Activated CD4-positive, alpha-beta T cell treated with anti-CD3 and anti-CD28 coated beads, Interleukin-2, amount 10 ng/mL, durations not matched to agents 24 days and 14 days (primary cell): ENCODE measurements around the gene PNMA1. TPM values are rescaled to one million over a fixed set of nuclear protein-coding genes. Genes with fewer than 3 reads are reported as not detected.

ENCODE experiments used
- DNase-seq: peaks from one replicate; pipeline ENCODE4 v3.0.0; 2022
- H3K27ac Mint-ChIP-seq: one replicate; pipeline ENCODE4 v1.8.0; 2022; ENCODE audit warnings: mild to moderate bottlenecking, mixed read lengths
- H3K27me3 Mint-ChIP-seq: one replicate; pipeline ENCODE4 v1.8.0; 2022; ENCODE audit warnings: mixed read lengths
- H3K36me3 Mint-ChIP-seq: one replicate; pipeline ENCODE4 v1.8.0; 2022; ENCODE audit warnings: low read depth, mild to moderate bottlenecking, mixed read lengths
- H3K4me1 Mint-ChIP-seq: one replicate; pipeline ENCODE4 v1.8.0; 2021; ENCODE audit warnings: mixed read lengths
- H3K4me3 Mint-ChIP-seq: one replicate; pipeline ENCODE4 v1.8.0; 2022; ENCODE audit warnings: mild to moderate bottlenecking, moderate library complexity, mixed read lengths
- H3K9me3 Mint-ChIP-seq: one replicate; pipeline ENCODE4 v1.8.0; 2021; ENCODE audit warnings: mixed read lengths
- intact Hi-C: fragments of 100-400 bp; cut with micrococcal nuclease; formaldehyde crosslinking; loops from one replicate; pipeline ENCODE4 v1.15.1; 2023
- total RNA-seq: library from RNA; stranded (reverse); gene quantifications from 2 replicates; pipeline ENCODE4 v1.2.3, GENCODE V29; 2022

The PNMA1 gene
- total RNA-seq, 1 donor from 2014 or later, result 30.4 TPM

DNA sequence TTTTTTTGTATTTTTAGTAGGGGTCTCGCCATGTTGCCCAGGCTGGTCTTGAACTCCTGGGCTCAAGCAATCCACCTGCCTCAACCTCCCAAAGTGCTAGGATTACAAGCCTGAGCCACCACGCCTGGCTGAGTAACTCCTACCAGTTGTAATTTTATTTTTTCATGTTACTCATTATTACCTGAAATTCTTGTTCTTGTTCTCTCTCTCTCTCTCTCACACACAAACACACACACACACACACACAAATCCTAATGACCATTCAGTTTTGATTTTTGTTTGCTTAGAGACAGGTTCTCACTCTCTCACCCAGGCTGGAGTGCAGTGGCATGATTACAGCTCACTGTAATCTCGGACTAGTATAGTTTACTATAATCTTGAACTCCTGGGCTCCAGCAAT is 39.2 kb downstream of the PNMA1 start:
- H3K4me3 Mint-ChIP-seq, result no peak overlapping the region
- intact Hi-C loops, result no loop called here
- H3K27ac Mint-ChIP-seq, result no peak overlapping the region
- no peaks in the 10 kb centered on the region for H3K36me3 Mint-ChIP-seq
- no peaks in the 10 kb centered on the region for H3K27me3 Mint-ChIP-seq
- H3K9me3 Mint-ChIP-seq, result no peaks in the 10 kb centered on the region
- no peaks in the 10 kb centered on the region for H3K4me1 Mint-ChIP-seq
- no peak for DNase-seq

DNA sequence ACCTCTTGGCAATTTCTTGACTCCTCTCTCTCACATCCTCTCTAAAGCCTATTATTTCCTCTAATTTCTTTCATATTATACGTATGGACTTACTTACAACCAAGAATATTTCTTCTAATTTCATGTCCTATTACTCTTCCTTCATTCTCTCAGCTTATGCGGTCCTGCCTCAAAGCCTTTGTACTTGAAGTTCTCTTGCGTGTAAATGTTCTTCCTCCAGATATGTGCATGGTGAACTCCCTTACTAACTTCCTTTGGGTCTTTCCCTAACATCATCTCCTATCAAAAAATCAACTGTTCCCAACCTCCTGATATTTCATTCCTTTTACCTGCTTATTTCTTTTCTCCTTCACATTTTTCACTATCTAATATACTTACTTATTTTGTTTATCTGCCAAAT is 46.3 kb downstream of the PNMA1 start:
- no peaks in the 10 kb centered on the region for H3K4me1 Mint-ChIP-seq
- no peak overlapping the region for H3K4me3 Mint-ChIP-seq
- DNase-seq, result no peak
- H3K27ac Mint-ChIP-seq, result no peak overlapping the region
- H3K27me3 Mint-ChIP-seq, result no peaks in the 10 kb centered on the region
- intact Hi-C loops, result no loop called here
- H3K36me3 Mint-ChIP-seq, result no peaks in the 10 kb centered on the region
- no peaks in the 10 kb centered on the region for H3K9me3 Mint-ChIP-seq

DNA sequence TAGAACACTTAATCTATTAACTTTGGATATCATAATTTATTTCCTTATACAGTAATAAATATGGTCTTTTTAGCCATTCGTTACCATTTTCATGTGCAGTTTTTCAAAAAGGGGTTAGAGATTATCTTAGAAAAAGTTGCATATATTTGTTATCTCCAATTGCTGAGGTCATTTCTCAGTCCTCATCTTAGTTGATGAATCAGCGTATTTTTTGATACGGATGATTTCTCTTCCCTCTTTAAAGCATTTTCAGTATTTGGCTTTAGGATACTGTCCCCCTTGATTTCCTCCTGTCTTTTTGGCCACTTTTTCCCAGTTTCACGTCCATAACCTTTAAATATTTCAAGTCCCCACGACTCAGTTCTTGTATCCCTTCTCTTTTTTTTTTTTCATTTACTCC is 47.6 kb downstream of the PNMA1 start:
- Mint-ChIP-seq H3K27me3 (no peaks in the 10 kb centered on the region), H3K27ac (no peak overlapping the region)
- intact Hi-C loops, result no loop called here

GRCh38 chr14:73665130-73665529 is 49.1 kb downstream of the PNMA1 start:
- Mint-ChIP-seq H3K9me3 (no peaks in the 10 kb centered on the region), H3K27ac (no peak overlapping the region), H3K4me3 (no peak overlapping the region), H3K27me3 (no peaks in the 10 kb centered on the region), H3K4me1 (no peaks in the 10 kb centered on the region), H3K36me3 (no peaks in the 10 kb centered on the region)
- DNase-seq, result no peak
- intact Hi-C loops, result no loop called here

More for the DNA sequence above, 47.6 kb downstream of the PNMA1 start:
- no peaks in the 10 kb centered on the region for H3K4me1 Mint-ChIP-seq
- H3K36me3 Mint-ChIP-seq, result no peaks in the 10 kb centered on the region
- no peak overlapping the region for H3K4me3 Mint-ChIP-seq
- DNase-seq, result no peak
- H3K9me3 Mint-ChIP-seq, result no peaks in the 10 kb centered on the region

DNA sequence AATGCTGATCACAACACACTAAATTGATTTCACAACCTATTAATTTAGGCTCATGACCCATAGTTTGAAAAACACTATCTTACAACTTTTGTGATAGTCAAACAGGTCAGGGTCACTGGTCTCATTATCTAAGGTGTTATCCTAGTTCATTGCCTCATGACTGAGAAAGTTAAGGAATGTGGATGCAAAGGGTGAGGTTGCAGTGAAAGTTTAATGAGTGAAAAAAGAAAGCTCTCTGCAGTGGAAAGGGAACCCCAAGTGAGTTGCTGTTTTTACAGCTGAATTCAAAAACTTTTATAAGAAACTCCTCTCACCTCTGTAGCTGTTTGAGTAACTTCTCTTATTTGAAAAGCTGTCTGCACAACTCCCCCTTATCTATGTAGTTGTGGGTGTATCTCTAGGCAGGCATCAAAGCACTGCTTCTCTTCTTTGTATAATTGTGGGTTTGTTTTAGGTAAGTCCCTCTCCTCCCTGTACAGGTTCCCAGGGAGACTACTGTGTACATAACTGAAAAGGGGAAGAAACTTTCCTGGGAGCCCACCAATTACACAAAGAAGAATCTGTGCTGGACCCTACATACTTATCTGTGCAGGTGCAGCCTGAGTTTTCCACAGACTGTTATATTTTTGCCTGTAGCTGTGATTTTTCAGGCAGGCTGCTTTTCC is 50.5 kb downstream of the PNMA1 start:
- Mint-ChIP-seq H3K4me1 (no peaks in the 10 kb centered on the region), H3K4me3 (no peak overlapping the region), H3K27ac (no peak overlapping the region), H3K36me3 (no peaks in the 10 kb centered on the region), H3K27me3 (no peaks in the 10 kb centered on the region), H3K9me3 (no peaks in the 10 kb centered on the region)
- intact Hi-C loops, result no loop called here
- DNase-seq, result no peak

- Mint-ChIP-seq H3K27ac (no peak overlapping the region), H3K27me3 (no peaks in the 10 kb centered on the region), H3K36me3 (no peaks in the 10 kb centered on the region), H3K9me3 (no peaks in the 10 kb centered on the region), H3K4me1 (no peaks in the 10 kb centered on the region), H3K4me3 (no peak overlapping the region)
- DNase-seq, result no peak
- intact Hi-C loops, result no loop called here
Observed at GRCh38 chr14:73662487-73662943, 51.7 kb downstream of the PNMA1 start.

DNA sequence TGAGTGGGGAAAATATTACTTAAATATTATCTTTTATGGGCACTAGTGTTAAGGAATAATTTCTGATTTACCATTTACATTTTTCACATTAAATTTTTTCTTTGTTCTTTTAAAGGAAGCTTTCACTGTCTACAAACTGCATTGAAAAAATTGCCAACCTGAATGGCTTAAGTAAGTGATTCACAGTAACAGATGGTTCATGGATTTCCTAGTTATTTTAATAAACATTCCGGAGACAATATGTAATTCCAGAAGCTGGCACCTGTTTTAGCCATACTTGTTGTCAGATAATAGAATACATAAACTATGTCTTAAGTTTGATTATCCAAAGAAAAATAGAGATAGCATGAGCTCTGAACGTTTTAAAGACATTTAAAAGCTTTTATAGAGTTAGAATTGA is 52.3 kb downstream of the PNMA1 start:
- Mint-ChIP-seq H3K4me3 (no peak overlapping the region), H3K4me1 (no peaks in the 10 kb centered on the region), H3K36me3 (no peaks in the 10 kb centered on the region), H3K9me3 (no peaks in the 10 kb centered on the region), H3K27me3 (no peaks in the 10 kb centered on the region), H3K27ac (no peak overlapping the region)
- intact Hi-C loops, result no loop called here
- DNase-seq, result no peak

Other genes starting within 250 kb of the PNMA1 start
- gene RIOX1, start 223.5 kb downstream of the PNMA1 start, total RNA-seq, result 23.8 and 24.0 TPM in 2 replicates
- 1.5 and 1.6 TPM in 2 replicates for gene ACOT1, start 177.2 kb downstream of the PNMA1 start, total RNA-seq
- not detected in 2 replicates for gene HEATR4, start 155.4 kb downstream of the PNMA1 start, total RNA-seq
- 6.2 and 6.4 TPM in 2 replicates for gene ACOT2, start 145.2 kb downstream of the PNMA1 start, total RNA-seq
- 1.3 and 1.4 TPM in 2 replicates for gene ACOT4, start 122.5 kb downstream of the PNMA1 start, total RNA-seq
- not detected in 2 replicates for gene ACOT6, start 101.9 kb downstream of the PNMA1 start, total RNA-seq
- 6.6 and 6.8 TPM in 2 replicates for gene DNAL1, start 69.4 kb downstream of the PNMA1 start, total RNA-seq
- gene PTGR2, start 137.4 kb upstream of the PNMA1 start, total RNA-seq, result 1.5 and 2.1 TPM in 2 replicates
- gene ZNF410, start 172.5 kb upstream of the PNMA1 start, total RNA-seq, result 62.7 and 70.2 TPM in 2 replicates
- 0.57 and 0.75 TPM in 2 replicates for gene FAM161B, start 235.7 kb upstream of the PNMA1 start, total RNA-seq
- gene COQ6, start 235.9 kb upstream of the PNMA1 start, total RNA-seq, result 16.6 and 20.1 TPM in 2 replicates